Measurements from ENCODE around the gene PPIE.
"Not testable (repeated sequence)": the region's sequence is repeated elsewhere in the genome, so short reads cannot be mapped to it uniquely, and the experiment has no call there.

PPIE gene

GRCh38 chr1:39760074-39761008 is 21.7 kb downstream of the PPIE start:
- DNase-seq, result no peak

DNA sequence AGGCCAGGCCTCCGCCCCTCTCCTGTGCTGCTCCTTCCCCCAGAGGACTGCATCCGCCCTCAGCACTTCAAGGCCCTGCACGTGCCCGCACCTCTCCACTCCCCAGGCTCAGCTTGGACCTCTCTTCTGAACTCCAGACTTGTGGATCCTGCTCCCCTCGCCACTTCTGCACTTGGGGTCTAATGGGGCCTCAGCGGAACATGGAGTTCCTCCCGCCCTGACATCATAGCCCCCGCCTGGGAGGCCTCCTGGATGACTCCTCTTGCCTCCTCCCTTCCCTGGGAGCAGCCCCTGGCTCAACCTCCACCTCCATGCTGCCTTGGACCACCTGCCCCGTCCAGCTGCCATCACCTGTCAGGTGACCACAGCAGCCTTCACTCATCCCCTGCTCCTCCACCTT is 22.3 kb downstream of the PPIE start:
- no peak for DNase-seq

DNA sequence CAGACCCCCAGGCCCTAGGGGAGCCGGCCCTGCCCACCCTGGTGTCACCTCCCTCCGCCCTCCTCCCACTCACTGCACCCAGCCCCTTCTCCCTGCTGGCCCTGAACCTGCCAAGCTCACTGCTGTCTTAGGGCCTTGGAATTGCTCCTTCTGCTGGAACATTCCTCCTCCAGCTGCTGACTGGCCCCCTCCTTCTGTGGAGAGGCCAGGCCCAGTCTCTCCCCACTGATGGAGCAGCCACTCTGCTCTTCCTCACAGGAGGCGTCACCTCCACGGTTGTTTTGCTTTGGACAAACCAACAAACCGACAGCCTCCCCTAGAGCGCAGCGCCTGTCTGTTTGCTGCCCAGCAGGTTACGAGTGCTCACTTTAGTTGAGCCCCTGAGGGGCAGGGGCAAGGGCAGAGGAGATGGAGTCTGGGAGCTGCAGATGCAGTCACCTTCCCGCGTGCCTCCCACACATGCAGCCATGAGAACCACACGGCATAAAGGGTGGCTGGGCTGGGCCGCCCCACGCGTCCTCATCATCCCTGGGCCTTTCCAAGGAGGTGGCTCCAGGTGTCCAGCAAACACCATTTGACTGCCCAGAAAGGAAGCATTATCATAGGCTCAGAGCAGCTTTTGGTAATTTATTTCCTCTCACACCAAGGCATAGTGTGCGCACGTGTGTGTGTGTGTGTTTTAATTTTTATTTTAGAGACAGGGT is 23.0 kb downstream of the PPIE start:
- DNase-seq, result no peak

- no peak for DNase-seq
These were observed 24.2 kb downstream of the PPIE start for GRCh38 chr1:39762550-39763540.

GRCh38 chr1:39763619-39764374 is 25.1 kb downstream of the PPIE start:
- not testable (repeated sequence) for DNase-seq

DNA sequence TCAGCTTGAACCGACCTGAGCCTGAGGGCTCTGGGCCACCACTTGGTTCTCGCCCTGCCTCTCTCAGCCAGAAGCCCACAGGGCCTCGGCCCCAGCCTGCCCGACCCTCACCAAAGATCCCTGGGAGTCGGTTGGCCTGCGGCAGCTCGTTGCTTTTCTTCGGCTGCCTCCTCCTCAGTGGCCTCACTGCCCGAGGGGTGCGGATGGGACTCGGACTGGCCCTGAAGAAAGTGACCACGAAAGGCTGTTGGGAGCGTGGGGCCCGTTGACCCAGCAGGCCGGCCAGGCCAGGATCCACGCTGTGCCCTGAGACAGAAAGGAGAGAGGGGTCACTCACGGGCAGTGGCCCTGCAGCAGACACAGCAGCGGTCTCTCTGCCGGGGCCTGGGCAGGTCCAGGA is 25.8 kb downstream of the PPIE start:
- DNase-seq, result not testable (repeated sequence)

GRCh38 chr1:39766466-39766865 is 27.8 kb downstream of the PPIE start:
- DNase-seq, result not testable (repeated sequence)

- DNase-seq, result not testable (repeated sequence)
These were observed 30.8 kb downstream of the PPIE start for GRCh38 chr1:39769502-39769901.

DNA sequence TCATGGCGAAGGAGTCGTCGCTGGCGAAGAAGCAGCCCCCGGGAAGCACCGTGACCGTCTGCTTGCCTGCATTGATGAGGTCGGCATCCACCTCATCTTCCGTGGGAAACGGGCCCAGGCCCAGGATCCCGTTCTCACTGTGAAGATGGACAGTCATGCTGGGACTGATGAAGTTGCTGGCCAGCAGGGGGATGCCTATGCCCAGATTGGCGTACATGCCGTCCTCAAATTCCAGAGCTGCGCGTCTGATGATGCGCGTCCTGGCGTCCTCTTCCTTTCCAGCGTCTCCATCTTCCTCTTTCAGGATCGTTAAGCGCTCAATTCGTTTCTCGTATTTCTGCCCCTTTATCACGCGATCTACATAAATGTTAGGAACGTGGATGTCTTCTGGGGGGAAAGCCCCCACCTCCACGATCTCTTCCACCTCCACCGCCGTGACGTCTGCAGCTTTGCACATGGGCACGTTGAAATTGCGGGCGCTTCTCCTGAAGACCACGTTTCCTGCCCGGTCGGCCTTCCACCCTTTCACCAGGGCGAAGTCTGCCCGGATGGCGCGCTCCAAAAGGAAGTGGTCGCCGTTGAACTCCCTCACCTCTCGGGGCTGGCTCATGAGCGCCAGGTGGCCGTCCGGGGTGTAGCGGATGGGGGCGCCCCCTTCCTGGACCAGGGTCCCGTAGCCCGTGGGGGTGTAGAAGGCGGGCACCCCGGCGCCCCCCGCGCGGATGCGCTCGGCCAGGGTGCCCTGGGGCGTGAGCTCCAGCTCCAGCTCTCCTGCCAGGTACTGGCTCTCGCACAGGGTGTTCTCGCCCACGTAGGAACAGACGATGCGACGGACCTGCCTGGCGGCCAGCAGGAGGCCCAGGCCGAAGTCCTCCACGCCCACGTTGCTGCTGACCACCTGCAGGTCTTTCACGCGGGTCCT is 31.7 kb downstream of the PPIE start:
- not testable (repeated sequence) for DNase-seq

GRCh38 chr1:39771022-39771532 is 32.4 kb downstream of the PPIE start, which contains the start of gene OXCT2:
TSS of gene OXCT2 (minus strand) at chr1:39771348. CDS start at chr1:39771255, 93 bp downstream.
- DNase-seq, result not testable (repeated sequence)

- not testable (repeated sequence) for DNase-seq
These were observed 34.8 kb downstream of the PPIE start for GRCh38 chr1:39773369-39773979.

DNA sequence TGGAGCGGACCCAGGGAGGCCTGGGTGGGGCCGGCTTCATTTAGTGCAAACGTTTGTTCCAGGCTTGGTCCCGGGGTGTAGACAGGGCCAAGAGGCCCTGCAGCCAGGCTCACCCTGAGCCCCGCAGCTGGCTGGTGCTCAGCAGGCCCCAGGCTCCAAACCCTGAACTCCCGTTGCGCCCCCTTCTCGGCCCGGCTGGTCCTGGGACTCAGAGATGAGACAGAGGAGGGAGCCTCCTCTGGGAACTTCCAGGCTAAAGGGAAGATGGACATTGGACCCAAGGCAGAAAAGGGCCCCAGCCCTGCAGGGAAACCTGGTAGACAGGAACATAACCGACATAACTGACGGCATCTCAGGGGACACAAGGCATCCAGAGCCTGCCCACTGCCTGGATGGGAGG is 36.5 kb downstream of the PPIE start:
- not testable (repeated sequence) for DNase-seq

DNA sequence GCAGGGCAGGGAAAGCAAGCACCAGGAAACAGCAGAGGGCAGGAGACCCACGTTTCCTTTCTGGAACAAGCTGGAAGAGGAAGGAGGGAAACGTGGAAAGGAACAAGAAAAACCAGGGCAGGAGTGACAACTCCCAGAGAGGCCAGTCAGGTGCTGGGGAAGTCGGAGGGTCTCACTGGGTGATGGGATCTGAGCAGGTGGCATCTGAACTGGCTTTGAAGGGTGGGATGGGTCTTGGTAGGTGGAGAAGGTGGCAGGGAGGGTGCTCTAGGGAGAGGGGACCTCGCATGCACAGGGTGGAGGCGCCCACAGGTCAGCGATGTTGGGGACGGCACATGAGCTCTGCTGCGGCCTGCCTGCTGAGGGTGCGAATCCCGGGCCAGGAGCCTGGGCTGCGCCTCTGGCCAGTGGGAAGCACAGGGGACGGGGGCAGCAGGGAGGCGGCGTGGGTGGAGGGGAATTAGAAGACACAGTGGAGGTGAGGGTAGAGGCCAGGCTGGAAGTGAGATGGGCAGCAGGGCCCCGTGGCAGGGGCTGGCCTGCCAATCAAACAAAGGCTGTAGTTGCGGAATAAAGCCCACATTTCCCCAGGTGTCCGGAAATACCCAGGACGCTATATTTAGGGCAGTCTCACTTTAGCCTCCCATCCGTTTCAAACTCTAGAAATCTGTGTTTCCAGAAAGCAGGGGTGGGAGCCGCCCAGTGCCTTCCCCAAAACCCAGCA is 37.2 kb downstream of the PPIE start:
- DNase-seq, result not testable (repeated sequence)

GRCh38 chr1:39776400-39776713 is 37.7 kb downstream of the PPIE start:
- no peak for DNase-seq

- no peak for DNase-seq
These were observed 38.2 kb downstream of the PPIE start for GRCh38 chr1:39776886-39777285.

GRCh38 chr1:39777306-39777705 is 38.6 kb downstream of the PPIE start:
- DNase-seq, result no peak

DNA sequence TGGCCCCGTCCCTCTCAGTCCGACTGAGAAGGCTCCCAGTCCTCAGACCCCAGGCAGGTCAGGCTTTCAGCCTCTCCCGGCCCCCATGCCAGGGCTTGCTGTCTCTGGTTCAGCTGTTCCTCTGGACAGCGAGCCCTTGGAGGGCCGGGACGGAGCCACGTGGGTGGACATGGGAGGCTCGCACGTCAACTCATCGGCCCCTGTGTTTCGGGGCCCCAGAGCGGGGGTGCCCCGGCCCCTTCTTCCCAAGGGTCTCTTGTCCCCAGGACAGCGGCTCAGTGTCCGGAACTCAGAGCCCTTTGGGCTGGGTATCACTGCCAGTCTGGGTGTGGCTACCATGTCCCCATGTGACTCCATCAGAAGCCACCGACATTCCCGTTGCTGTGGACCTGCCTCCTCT is 39.2 kb downstream of the PPIE start:
- DNase-seq, result not testable (repeated sequence)

DNA sequence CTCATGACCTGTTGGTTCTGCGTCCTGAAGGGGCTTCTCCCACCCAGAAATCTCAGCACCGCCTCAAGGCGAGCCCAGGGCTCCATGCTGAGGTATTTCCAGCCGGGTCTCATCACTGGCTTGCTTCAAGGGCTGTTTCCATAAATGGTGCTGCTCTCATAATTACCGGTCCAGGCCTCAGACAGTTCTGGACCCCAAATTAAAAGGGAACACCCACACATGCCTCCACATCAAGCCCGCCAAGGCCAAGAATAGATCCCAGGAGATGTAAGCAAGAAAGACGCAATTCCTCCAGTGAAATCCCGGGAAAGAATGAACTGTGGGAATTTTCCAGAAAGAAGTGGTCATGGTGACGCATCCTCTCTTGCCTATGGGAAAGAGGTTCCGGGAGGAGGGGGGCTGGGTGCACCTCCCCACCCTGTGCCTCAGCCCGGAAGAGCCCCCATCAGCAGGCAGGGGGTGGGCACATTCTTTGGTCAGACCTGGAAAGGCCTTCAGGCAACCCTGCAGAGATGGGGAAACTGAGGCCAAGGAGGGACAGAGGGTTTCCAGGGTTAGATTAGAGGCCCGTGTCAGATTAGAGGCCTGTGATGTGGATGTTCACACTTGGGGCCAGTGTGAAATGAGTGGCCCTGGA is 39.9 kb downstream of the PPIE start:
- not testable (repeated sequence) for DNase-seq

GRCh38 chr1:39779137-39779536 is 40.5 kb downstream of the PPIE start:
- DNase-seq, result no peak
